Psoas muscle (tissue), 8 donors: Measurements from ENCODE around the gene PARVB. TPM values are rescaled to one million over a fixed set of nuclear protein-coding genes. Genes with fewer than 3 reads are reported as not detected.

Source experiments
- ATAC-seq, 4 donors: fragments of 200-7000 bp; cut with Tn5 transposase; one replicate each; pipeline ENCODE4 v1.9.1; 2020; ENCODE audit warnings: moderate library complexity in 3 of 4, mild to moderate bottlenecking in 2 of 4
- DNase-seq, 2 donors: peaks; one replicate each; pipeline ENCODE4 v3.0.0-alpha.2; 2020
- H3K27ac ChIP-seq: fragments of 200-600 bp; one replicate; pipeline ENCODE4 v1.8.0; 2022
- H3K27me3 ChIP-seq, 3 donors: fragments of 200-600 bp in 1 of 3; one replicate each; pipeline versions ENCODE4 v1.6.1 to v1.8.0; 2013 to 2022; ENCODE audit warnings: low read length in 2 of 3, mild to moderate bottlenecking in 2 of 3, moderate library complexity in 1 of 3; ENCODE audit not compliant: insufficient read depth in 3 of 3
- H3K36me3 ChIP-seq, 2 donors: fragments of 200-600 bp in 1 of 2; one replicate each; pipeline versions ENCODE4 v1.6.1 to v1.8.0; 2013 to 2022; ENCODE audit warnings: low read depth in 1 of 2, mild to moderate bottlenecking in 1 of 2, moderate library complexity in 1 of 2; ENCODE audit not compliant: insufficient read depth in 1 of 2
- H3K4me1 ChIP-seq: fragments of 200-600 bp; one replicate; pipeline ENCODE4 v1.8.0; 2022
- H3K4me3 ChIP-seq: fragments of 200-600 bp; one replicate; pipeline ENCODE4 v1.8.0; 2022; ENCODE audit warnings: mild to moderate bottlenecking
- H3K9me3 ChIP-seq: fragments of 200-600 bp; one replicate; pipeline ENCODE4 v1.8.0; 2022
- CTCF ChIP-seq: fragments of 200-600 bp; IDR thresholded peaks from one replicate; pipeline ENCODE4 v1.8.0; 2022; ENCODE audit warnings: antibody characterized with exemption
- WGBS, 3 donors: extraction: QIAGEN DNeasy Blood & Tissue Kit; methylation state at CpG; one replicate each; pipeline versions ENCODE4 v1.1.6 to v1.1.7; 2013; 5-methylcytosine and 5-hydroxymethylcytosine counted together
- intact Hi-C, 2 donors: fragments of 100-400 bp; cut with DNase I; formaldehyde crosslinking; loops; one replicate each; pipeline versions ENCODE4 v1.11.0 to v1.14.2; 2022
- polyA plus RNA-seq, 3 donors: library from polyadenylated mRNA; stranded (reverse); fragments of 200-250 nt; gene quantifications; one replicate each; pipeline ENCODE4 v1.2.3, GENCODE V29; 2013
- total RNA-seq, 4 donors: library from RNA; stranded (reverse); fragmentation: NEBNext Ultra II Directional in 2 of 4; extraction: Animal tissue kit (Norgen Biotek cat#: 25700) in 2 of 4; gene quantifications; one replicate each; pipeline versions ENCODE4 v1.2.1 to v1.2.4, GENCODE V29; 2021 to 2023
- donor health status: healthy with polysubstance abuse.
- donor health status: DM: no; HTN: no; CAD: no; lungs with moderate emphysema.
- donor health status: Bipolar disorder and iron deficiency.
- donor health status: healthy.
- donor health status: DM: yes; HTN: yes; CAD: no.
- donor health status: DM: no; HTN: no; CAD: no.
- donor health status: DM: no; HTN: no; CAD: no.
- donor health status: DM: yes; HTN: yes; CAD: no.

PARVB gene
- total and polyA plus RNA-seq, 7 donors, result 84.5 to 172 (median 103) TPM

DNA sequence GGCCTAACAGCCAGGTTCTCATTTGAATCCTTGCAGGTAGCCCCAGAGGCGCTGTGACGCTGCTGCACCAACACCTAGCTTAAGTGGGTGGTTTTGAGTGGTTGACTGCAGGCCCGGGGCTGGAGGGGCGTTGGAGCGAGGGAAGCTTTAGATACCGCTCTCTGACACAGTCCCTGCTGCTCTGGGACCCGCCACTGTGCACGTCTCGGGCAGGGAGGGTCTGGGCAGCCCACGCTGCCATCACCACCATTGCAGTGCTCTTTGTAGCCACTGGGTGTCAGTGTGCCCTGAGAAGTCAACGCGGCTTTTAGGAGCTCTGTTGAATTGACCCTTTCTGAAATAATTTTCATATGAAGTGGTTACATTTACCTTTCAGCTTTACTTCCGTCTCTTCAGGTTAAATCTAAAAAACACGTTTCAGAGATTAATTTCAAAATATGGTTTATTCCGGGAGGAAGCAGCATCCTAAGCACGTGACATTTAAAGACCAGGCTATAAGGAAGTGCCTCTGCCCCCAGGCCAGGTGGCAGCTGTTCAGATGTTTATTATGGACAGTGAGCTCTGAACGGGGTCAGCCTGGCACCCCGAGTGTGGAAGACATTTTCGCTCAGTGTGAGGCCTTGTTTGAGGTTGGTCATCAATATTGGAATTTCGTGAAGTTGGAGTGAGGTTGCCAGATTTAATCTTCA lies 30.9 kb upstream of the PARVB start:
- intact Hi-C loops, result loop anchor here (2.0 to 10.0 kb wide), 3 partner anchors 502 to 634 kb away; partner anchors contain the start of gene RTL6 (in 1 of the 2)
- peak; percentile 46 to 76 for DNase-seq
- no peaks in the 10 kb centered on the region for H3K9me3 ChIP-seq
- peak; percentile 70 to 85 (median 81) for ATAC-seq
- TF ChIP-seq CTCF, result peak; percentile 98
- peaks cover 0 to 87% of the 10 kb centered on the region in 2 donors for H3K36me3 ChIP-seq
- peaks cover 21% of the 10 kb centered on the region for H3K4me1 ChIP-seq
- WGBS, 3 donors, result 28 to 30% (median 29%) methylated on average over 20 of the region's 20 CpGs
- H3K27ac ChIP-seq, result peak overlapping the region; percentile 32
- H3K27me3 ChIP-seq, result no peaks in the 10 kb centered on the region
- no peak overlapping the region for H3K4me3 ChIP-seq

DNA sequence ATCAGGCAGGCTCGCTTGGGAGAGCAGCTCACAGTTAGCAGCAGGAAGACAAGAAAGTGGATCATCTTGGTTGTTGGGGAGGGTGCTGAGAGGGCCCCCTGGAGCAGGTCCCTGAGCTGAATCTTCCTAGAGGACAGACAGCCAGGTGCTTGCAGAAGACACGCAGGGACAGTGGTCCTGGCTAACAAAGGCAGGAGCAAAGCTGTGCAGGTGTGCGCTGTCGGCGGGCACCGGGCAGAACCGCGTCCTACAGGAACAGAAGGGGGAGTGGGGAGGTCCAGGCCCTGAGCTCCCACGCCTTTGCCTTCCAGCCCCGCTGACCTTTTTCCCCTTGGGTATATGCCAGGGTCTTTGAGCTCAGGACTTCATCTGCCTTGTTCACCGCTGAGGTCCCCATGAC lies 30.1 kb upstream of the PARVB start:
- WGBS, 3 donors, result 67 to 82% (median 70%) methylated on average over 11 of the region's 11 CpGs
- no peak for TF ChIP-seq CTCF
- Histone ChIP-seq H3K4me1 (peaks cover 20% of the 10 kb centered on the region), H3K4me3 (no peak overlapping the region), H3K27ac (peak overlapping the region; percentile 32), H3K27me3 (no peaks in the 10 kb centered on the region), H3K9me3 (no peaks in the 10 kb centered on the region), H3K36me3 (peaks cover 0 to 87% of the 10 kb centered on the region in 2 donors)
- intact Hi-C loops, result loop anchor here in 1 of 2 donors (2.0 to 10.0 kb wide), 3 partner anchors 95 to 631 kb away; partner anchors contain the start of gene RTL6
- DNase-seq (no peak), ATAC-seq (no peak)

DNA sequence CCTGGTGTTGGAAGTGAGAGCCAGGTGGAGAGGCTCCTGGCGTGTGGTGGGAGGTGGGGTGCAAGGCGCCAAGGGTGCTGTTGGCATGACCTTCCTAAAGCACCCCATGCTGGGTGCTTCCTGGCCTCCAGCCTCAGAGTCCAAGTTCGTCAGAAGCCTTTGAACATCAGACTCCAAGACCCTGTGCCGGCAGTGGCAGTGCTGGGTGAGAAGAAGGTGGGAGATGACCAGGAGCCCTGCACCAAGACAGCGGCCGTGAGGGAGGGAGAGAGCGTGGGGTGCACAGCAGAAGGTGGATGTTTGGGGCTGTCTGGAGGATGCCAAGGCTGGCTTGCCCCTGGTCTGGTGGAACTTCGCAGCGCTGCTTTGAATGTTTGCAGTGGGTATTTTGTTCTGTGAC lies 29.7 kb upstream of the PARVB start:
- TF ChIP-seq CTCF, result no peak
- no peak for DNase-seq
- intact Hi-C loops, result loop anchor here in 1 of 2 donors (2.0 to 10.0 kb wide), 3 partner anchors 94 to 630 kb away; partner anchors contain the start of gene RTL6
- H3K36me3 ChIP-seq, result peaks cover 0 to 87% of the 10 kb centered on the region in 2 donors
- no peaks in the 10 kb centered on the region for H3K27me3 ChIP-seq
- H3K9me3 ChIP-seq, result no peaks in the 10 kb centered on the region
- no peak for ATAC-seq
- WGBS, 3 donors, result 74 to 94% (median 77%) methylated on average over 9 of the region's 9 CpGs
- no peak overlapping the region for H3K4me3 ChIP-seq
- H3K27ac ChIP-seq, result peak overlapping the region; percentile 32
- peaks cover 23% of the 10 kb centered on the region for H3K4me1 ChIP-seq

DNA sequence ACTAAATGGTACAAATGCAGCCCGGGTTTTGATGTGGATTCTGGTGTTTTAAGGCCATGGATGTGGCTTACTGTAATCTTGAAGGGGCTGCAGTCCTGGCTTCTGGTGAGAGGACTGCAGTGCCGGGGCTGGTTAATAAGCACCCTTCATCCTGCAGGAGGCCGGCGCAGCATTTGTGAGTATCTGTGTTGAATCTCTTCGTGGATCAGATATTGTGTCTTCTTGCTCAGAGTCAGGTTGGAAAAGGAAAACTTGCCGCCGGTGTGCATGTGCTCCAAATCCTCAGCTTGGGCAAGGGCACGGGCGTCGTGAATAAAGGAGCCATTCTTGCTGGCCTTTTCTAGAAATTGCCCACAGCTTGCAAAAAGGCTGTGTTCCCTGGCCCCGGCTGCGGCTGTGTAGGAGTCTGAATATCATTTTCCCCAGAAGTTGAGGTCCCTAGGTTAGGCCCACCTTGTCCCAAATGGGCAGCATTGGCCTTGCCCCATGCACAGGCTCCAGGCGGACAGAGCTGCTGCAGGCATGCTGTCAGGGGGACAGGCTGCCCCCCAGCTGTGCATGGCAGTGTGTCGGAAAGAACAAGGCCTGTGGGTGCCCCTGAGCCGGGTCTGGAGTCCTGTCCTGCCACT lies 28.9 kb upstream of the PARVB start:
- Histone ChIP-seq H3K27ac (no peak overlapping the region), H3K27me3 (no peaks in the 10 kb centered on the region), H3K36me3 (peaks cover 0 to 80% of the 10 kb centered on the region in 2 donors), H3K4me3 (no peak overlapping the region), H3K9me3 (no peaks in the 10 kb centered on the region), H3K4me1 (peaks cover 23% of the 10 kb centered on the region)
- no peak for DNase-seq
- intact Hi-C loops, result loop anchor here in 1 of 2 donors (2.0 to 10.0 kb wide), 3 partner anchors 94 to 630 kb away; partner anchors contain the start of gene RTL6
- WGBS, 3 donors, result 93 to 97% (median 94%) methylated on average over 15 of the region's 15 CpGs
- TF ChIP-seq CTCF, result no peak
- ATAC-seq, result no peak
